ENCODE data around the gene CFDP1.
"Not testable (repeated sequence)": the region's sequence is repeated elsewhere in the genome, so short reads cannot be mapped to it uniquely, and the experiment has no call there.

The CFDP1 gene

DNA sequence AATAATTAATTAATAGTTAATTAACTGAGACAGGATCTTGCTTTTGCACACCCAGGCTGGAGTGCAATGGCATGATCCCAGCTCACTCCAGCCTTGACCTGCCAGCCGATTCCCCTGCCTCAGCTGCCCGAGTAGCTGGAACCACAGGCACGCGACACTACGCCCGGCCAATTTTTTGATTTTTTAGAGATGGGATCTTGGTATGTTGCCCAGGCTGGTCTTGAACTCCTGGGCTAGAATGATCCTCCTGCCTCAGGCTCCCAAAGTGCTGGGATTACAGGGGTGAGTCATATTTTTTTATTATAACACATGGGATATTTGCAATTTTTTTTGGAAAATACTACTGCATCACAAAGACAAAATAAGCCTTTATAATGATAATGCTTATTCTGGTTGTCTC, 151.5 kb downstream of the CFDP1 start:
- Histone ChIP-seq H3K27me3 (ENCODE audit: insufficient read depth, low read depth, severe bottlenecking) (no peaks in the 10 kb centered on the region), H3K27ac (peak overlapping the region; percentile 47), H3K36me3 (no peaks in the 10 kb centered on the region), H3K4me3 (ENCODE audit: low read depth, low read length) (no peak overlapping the region), H3K9me3 (ENCODE audit: severe bottlenecking) (no peaks in the 10 kb centered on the region)
- TF ChIP-seq, protein P1, sequence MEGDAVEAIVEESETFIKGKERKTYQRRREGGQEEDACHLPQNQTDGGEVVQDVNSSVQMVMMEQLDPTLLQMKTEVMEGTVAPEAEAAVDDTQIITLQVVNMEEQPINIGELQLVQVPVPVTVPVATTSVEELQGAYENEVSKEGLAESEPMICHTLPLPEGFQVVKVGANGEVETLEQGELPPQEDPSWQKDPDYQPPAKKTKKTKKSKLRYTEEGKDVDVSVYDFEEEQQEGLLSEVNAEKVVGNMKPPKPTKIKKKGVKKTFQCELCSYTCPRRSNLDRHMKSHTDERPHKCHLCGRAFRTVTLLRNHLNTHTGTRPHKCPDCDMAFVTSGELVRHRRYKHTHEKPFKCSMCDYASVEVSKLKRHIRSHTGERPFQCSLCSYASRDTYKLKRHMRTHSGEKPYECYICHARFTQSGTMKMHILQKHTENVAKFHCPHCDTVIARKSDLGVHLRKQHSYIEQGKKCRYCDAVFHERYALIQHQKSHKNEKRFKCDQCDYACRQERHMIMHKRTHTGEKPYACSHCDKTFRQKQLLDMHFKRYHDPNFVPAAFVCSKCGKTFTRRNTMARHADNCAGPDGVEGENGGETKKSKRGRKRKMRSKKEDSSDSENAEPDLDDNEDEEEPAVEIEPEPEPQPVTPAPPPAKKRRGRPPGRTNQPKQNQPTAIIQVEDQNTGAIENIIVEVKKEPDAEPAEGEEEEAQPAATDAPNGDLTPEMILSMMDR (IDR thresholded peaks at IDR 0.05; ENCODE audit: low read depth, low read length), result no peak
- no peak for DNase-seq

DNA sequence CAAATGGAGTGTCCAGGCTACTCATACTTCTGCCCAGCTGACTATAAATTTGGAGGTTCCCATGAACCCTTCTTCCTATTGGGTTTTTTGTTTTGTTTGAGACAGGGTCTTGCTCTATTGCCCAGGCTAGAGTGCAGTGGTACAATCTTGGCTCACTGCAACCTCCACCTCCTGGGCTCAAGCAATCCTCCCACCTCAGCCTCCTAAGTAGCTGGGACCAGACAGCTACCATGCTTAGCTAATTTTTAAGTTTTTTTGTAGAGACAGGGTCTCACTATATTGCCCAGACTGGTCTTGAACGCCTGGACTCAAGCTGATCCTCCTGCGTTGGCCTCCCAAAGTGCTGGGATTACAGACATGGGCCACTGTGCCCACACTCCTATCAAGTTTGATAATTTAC, 152.3 kb downstream of the CFDP1 start:
- H3K27me3 ChIP-seq (ENCODE audit: insufficient read depth, low read depth, severe bottlenecking), result not testable (repeated sequence)

DNA sequence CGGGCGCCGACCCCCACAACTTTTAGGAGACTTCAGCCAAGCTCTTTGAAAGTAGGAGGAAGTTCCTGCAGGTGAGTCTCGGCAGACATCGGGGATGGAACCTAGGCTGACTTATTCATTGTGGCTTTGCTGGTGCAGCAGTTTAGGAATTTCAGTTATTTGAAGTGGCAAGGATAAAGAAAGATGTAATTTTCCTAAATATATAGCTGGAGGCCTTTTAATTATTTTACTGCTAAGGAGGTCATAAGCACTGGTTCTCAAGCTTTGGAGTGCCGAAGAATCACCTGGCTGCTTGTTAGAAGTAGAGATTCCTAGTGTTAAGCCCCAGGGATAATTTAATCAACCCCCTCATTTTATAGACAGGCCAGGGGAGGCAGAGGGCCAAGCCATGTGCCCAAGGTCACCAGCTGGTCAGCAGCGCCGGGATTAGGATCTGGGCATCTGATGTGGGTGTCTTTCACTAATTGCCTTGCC, 152.9 kb downstream of the CFDP1 start:
- Histone ChIP-seq H3K9me3 (ENCODE audit: severe bottlenecking) (no peaks in the 10 kb centered on the region), H3K27me3 (ENCODE audit: insufficient read depth, low read depth, severe bottlenecking) (no peaks in the 10 kb centered on the region), H3K4me3 (ENCODE audit: low read depth, low read length) (no peak overlapping the region), H3K36me3 (no peaks in the 10 kb centered on the region), H3K27ac (no peak overlapping the region)
- DNase-seq, result no peak
- TF ChIP-seq, protein P1 (IDR thresholded peaks at IDR 0.05; ENCODE audit: low read depth, low read length), result no peak

More for the DNA sequence above, 152.3 kb downstream of the CFDP1 start:
- not testable (repeated sequence) for H3K36me3 ChIP-seq; H3K27ac ChIP-seq; DNase-seq; H3K4me3 ChIP-seq (ENCODE audit: low read depth, low read length); H3K9me3 ChIP-seq (ENCODE audit: severe bottlenecking)

DNA sequence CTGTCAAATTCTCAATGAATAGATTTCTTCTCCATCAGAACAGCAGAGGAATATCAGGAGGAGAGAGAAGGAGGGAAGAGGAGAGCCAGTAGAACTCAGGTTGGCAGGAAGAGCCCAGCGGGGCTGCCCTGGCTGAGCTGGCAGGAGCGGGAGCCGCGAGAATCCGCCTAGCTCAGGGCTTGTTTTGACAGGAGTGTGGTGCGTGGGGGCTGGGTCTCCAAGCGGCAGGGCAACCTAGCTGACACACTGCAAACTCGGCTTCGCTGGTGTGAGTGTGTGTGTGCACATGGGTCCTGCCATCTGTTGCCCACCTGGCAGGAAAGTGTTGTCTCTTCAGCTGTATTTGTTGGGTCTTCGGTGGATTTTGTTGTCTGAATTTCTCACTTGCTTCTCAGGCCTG, 154.0 kb downstream of the CFDP1 start:
- Histone ChIP-seq H3K27me3 (ENCODE audit: insufficient read depth, low read depth, severe bottlenecking) (no peaks in the 10 kb centered on the region), H3K9me3 (ENCODE audit: severe bottlenecking) (no peaks in the 10 kb centered on the region), H3K4me3 (ENCODE audit: low read depth, low read length) (no peak overlapping the region), H3K36me3 (no peaks in the 10 kb centered on the region), H3K27ac (no peak overlapping the region)
- TF ChIP-seq, protein P1 (IDR thresholded peaks at IDR 0.05; ENCODE audit: low read depth, low read length), result no peak
- no peak for DNase-seq

DNA sequence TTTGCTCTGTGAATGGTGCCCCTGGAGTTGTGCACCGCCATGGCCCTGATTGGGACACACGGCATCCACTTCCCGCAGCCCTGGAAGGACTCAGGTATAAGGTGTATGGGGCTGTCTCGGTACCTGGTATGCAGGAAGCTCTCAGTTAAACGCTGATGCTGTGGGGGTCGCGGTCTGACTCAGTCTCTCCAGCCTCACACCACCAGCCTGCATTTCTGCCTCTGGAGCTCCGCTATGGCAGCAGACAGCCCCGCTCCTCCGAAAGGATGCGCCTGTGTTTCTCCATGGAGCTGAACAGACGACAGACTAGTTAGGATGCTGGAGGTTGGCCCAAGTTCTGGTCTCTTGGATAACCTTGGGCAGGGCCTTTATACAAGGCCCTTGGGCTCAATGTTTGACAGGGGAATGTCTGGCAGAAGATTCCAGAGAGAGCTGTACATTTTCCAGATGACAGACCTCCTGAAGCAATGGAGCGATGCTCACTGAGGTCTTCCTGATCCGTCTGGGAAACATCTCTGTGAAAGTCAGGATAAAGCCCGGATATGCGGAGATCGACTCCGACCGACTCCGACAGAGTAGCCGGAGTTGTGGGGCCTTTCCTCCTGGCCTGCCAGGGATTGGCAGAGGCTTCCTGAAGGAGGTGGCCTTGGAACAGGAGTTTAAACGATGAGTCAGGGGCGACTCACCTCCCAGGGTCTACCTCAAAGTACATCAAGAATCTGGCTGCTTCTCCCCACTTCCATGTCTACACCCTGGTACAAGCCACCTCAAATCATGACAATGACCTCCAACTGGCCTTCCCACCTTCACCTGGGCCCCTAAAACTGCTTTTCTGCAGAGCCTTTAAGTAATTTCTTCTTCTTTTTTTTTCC, 160.0 kb downstream of the CFDP1 start:
- TF ChIP-seq, protein P1 (IDR thresholded peaks at IDR 0.05; ENCODE audit: low read depth, low read length), result no peak
- Histone ChIP-seq H3K27ac (no peak overlapping the region), H3K27me3 (ENCODE audit: insufficient read depth, low read depth, severe bottlenecking) (no peaks in the 10 kb centered on the region), H3K36me3 (no peaks in the 10 kb centered on the region), H3K9me3 (ENCODE audit: severe bottlenecking) (no peaks in the 10 kb centered on the region), H3K4me3 (ENCODE audit: low read depth, low read length) (no peak overlapping the region)
- DNase-seq, result no peak

DNA sequence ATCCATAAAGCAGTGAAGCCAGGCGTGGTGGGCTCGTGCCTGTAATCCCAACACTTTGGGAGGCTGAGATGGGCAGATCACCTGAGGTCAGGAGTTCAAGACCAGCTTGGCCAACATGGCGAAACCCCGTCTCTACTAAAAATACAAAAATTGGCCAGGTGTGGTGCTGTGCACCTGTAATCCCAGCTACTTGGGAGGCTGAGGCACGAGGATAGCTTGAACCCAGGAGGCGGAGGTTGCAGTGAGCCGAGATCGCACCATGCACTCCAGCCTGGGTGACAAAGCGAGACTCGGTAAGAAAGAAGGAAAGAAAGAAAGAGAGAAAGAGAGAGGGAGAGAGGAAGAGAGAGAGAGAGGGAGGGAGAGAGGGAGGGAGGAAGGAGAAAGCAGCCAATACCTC, 160.7 kb downstream of the CFDP1 start:
- H3K4me3 ChIP-seq (ENCODE audit: low read depth, low read length); H3K36me3 ChIP-seq; H3K27ac ChIP-seq; H3K27me3 ChIP-seq (ENCODE audit: insufficient read depth, low read depth, severe bottlenecking); DNase-seq; H3K9me3 ChIP-seq (ENCODE audit: severe bottlenecking): not testable (repeated sequence)

All from WERI-Rb-1 (cell line).